ENCODE results near the gene ANKRD29.

ANKRD29 gene

GRCh38 chr18:23667114-23667513, 4.4 kb upstream of the ANKRD29 start:
- no peak for TF ChIP-seq CTCF (IDR thresholded peaks at IDR 0.05; ENCODE audit: low read length)
- no peak for TF ChIP-seq EZH2 (IDR thresholded peaks at IDR 0.05; ENCODE audit: borderline replicate concordance, low read length)
- 0 out of 2 replicates have a peak, but pooled peaks cover 3% of the 10 kb centered on the region for H3K27me3 ChIP-seq (ENCODE audit: insufficient read depth, low read length)

GRCh38 chr18:23664674-23665073, 2.0 kb upstream of the ANKRD29 start:
- Histone ChIP-seq H3F3A (ENCODE audit: insufficient read depth, low read length) (no peaks in the 10 kb centered on the region), H3K4me1 (ENCODE audit: insufficient read depth, low read length, severe bottlenecking) (no peaks in the 10 kb centered on the region), H3K4me3 (ENCODE audit: low read depth, low read length, poor library complexity, severe bottlenecking) (no peak overlapping the region), H3K79me2 (ENCODE audit: insufficient read depth, low read length) (no peaks in the 10 kb centered on the region), H3K9me2 (ENCODE audit: low read depth, low read length) (no peaks in the 10 kb centered on the region), H3K9ac (ENCODE audit: low read length) (no peak overlapping the region), H3K4me2 (ENCODE audit: low read length) (no peak overlapping the region), H3K9me3 (ENCODE audit: low read length) (no peaks in the 10 kb centered on the region), H3K27ac (ENCODE audit: low read depth, low read length, poor library complexity, severe bottlenecking) (no peak overlapping the region), H3K27me3 (ENCODE audit: insufficient read depth, low read length) (0 out of 2 replicates have a peak, but pooled peaks cover 3% of the 10 kb centered on the region), H2AFZ (ENCODE audit: low read length) (no peak overlapping the region), H3K36me3 (ENCODE audit: insufficient read depth, low read length) (no peaks in the 10 kb centered on the region), H4K20me1 (ENCODE audit: insufficient read depth, low read length) (no peaks in the 10 kb centered on the region)
- TF ChIP-seq EZH2 (IDR thresholded peaks at IDR 0.05; ENCODE audit: borderline replicate concordance, low read length): no peak
- no peak for TF ChIP-seq CTCF (IDR thresholded peaks at IDR 0.05; ENCODE audit: low read length)

More at GRCh38 chr18:23667114-23667513, 4.4 kb upstream of the ANKRD29 start:
- no peaks in the 10 kb centered on the region for H3K36me3 ChIP-seq (ENCODE audit: insufficient read depth, low read length)
- no peaks in the 10 kb centered on the region for H3K79me2 ChIP-seq (ENCODE audit: insufficient read depth, low read length)
- no peaks in the 10 kb centered on the region for H3F3A ChIP-seq (ENCODE audit: insufficient read depth, low read length)
- H3K27ac ChIP-seq (ENCODE audit: low read depth, low read length, poor library complexity, severe bottlenecking): no peak overlapping the region
- no peak overlapping the region for H2AFZ ChIP-seq (ENCODE audit: low read length)
- no peak overlapping the region for H3K4me2 ChIP-seq (ENCODE audit: low read length)
- no peaks in the 10 kb centered on the region for H3K9me3 ChIP-seq (ENCODE audit: low read length)
- H3K4me3 ChIP-seq (ENCODE audit: low read depth, low read length, poor library complexity, severe bottlenecking): no peak overlapping the region
- H4K20me1 ChIP-seq (ENCODE audit: insufficient read depth, low read length): no peaks in the 10 kb centered on the region
- no peaks in the 10 kb centered on the region for H3K4me1 ChIP-seq (ENCODE audit: insufficient read depth, low read length, severe bottlenecking)
- no peak overlapping the region for H3K9ac ChIP-seq (ENCODE audit: low read length)
- no peaks in the 10 kb centered on the region for H3K9me2 ChIP-seq (ENCODE audit: low read depth, low read length)

GRCh38 chr18:23661735-23662308, 889 bp downstream of the ANKRD29 start:
- Histone ChIP-seq H3K36me3 (ENCODE audit: insufficient read depth, low read length) (no peaks in the 10 kb centered on the region), H3K9ac (ENCODE audit: low read length) (no peak overlapping the region), H3K27ac (ENCODE audit: low read depth, low read length, poor library complexity, severe bottlenecking) (no peak overlapping the region)

More at GRCh38 chr18:23661735-23662308, 889 bp downstream of the ANKRD29 start:
- Histone ChIP-seq H3K79me2 (ENCODE audit: insufficient read depth, low read length) (no peaks in the 10 kb centered on the region), H3K9me2 (ENCODE audit: low read depth, low read length) (no peaks in the 10 kb centered on the region), H3K4me3 (ENCODE audit: low read depth, low read length, poor library complexity, severe bottlenecking) (no peak overlapping the region), H3K4me1 (ENCODE audit: insufficient read depth, low read length, severe bottlenecking) (no peaks in the 10 kb centered on the region), H3K9me3 (ENCODE audit: low read length) (no peaks in the 10 kb centered on the region), H3K27me3 (ENCODE audit: insufficient read depth, low read length) (0 out of 2 replicates have a peak, but pooled peaks cover 3% of the 10 kb centered on the region), H3F3A (ENCODE audit: insufficient read depth, low read length) (no peaks in the 10 kb centered on the region), H3K4me2 (ENCODE audit: low read length) (no peak overlapping the region), H4K20me1 (ENCODE audit: insufficient read depth, low read length) (no peaks in the 10 kb centered on the region), H2AFZ (ENCODE audit: low read length) (no peak overlapping the region)
- TF ChIP-seq EZH2 (IDR thresholded peaks at IDR 0.05; ENCODE audit: borderline replicate concordance, low read length): no peak
- no peak for TF ChIP-seq CTCF (IDR thresholded peaks at IDR 0.05; ENCODE audit: low read length)

All from OCI-LY1 (cell line).